ENCODE results near the gene STIM1.

The STIM1 gene

DNA sequence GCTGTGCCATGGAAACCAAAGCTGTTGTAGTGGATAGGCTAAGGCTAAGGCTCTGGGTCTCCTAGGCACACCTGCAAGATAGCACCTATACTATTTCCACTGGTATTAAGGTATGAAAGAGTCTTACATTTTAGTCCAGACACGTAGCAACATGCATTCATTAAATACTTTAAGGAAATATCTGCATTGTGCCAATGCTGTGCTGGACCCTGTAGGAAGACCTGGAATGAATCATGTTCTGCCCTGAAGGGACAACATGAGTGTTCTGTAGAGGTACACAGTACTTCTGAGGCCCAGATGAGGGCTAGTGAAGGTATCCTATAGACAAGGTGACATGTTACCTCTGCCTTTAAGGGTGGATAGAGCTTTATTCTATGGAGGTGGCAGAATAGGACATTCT lies 204.0 kb downstream of the STIM1 start:
- in situ Hi-C loops (cut with MboI; ENCODE audit: low sequenced_read_pairs): no loop called here
- DNase-seq (ENCODE audit: low spot score in 2 of 2): no peak
- Histone ChIP-seq H3K4me3 (no peak overlapping the region), H3K27me3 (ENCODE audit: low read depth) (no peaks in the 10 kb centered on the region), H3K36me3 (replicated peaks) (peaks cover 2% of the 10 kb centered on the region; the same call in 1 of the 2 replicates), H3K4me1 (no peaks in the 10 kb centered on the region), H3K9me3 (no peaks in the 10 kb centered on the region)

DNA sequence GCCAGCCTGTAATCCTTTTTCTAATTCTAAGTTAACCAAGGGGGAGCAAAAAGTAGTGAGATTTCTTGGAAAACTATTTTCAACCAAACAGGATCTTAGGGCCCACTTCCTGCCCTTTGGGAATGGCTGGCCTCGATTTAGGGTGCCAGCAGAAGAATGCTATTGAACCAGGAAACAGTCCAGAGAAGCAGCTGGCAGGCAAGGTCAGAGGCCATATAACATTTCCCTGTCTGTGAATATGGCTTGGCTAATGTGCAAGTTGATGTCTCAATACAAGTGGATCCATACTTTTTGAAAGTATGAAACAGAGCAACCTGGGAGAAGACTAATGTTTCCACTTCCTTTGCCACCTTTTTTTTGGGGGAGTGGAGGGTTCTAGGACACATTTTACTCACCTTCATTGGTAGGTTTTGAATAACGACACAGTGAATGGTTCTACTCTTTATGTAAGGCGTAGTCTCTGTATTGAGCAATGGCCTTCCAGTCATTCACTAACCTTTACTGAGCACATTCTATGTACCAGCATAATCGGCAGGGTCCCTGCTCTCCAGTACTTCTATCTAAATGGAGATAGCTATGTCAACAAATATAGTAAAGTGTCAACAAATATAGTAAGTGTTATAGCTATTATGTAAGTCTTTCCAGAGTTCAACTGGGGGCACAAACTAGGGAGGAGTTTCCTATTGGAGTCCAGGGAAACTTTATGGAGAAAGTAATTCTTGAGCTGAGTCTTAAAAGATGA lies 204.9 kb downstream of the STIM1 start:
- H3K4me3 ChIP-seq: no peak overlapping the region
- H3K9me3 ChIP-seq: no peaks in the 10 kb centered on the region
- no peaks in the 10 kb centered on the region for H3K27me3 ChIP-seq (ENCODE audit: low read depth)
- peaks cover 2% of the 10 kb centered on the region; the same call in 1 of the 2 replicates for H3K36me3 ChIP-seq (replicated peaks)
- in situ Hi-C loops (cut with MboI; ENCODE audit: low sequenced_read_pairs): no loop called here
- DNase-seq (ENCODE audit: low spot score in 2 of 2): no peak
- no peaks in the 10 kb centered on the region for H3K4me1 ChIP-seq

DNA sequence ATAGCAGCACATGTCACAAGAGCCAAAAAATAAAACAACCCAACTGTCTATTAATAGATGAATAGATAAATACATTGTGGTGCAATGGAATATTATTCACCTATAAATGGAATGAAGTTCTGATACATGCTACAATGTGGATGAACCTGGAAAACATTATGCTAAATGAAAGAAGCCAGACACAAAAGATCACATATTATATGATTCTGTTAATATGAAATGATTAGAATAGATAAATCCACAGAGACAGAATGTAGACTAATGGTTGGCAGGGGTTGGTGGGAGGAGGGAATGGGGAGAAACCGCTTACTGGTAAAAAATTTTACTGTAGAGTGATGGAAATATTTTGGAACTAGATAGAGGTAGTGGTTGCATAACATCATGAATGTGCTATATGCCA lies 206.2 kb downstream of the STIM1 start:
- no peak for DNase-seq (ENCODE audit: low spot score in 2 of 2)
- in situ Hi-C loops (cut with MboI; ENCODE audit: low sequenced_read_pairs): no loop called here
- Histone ChIP-seq H3K4me3 (no peak overlapping the region), H3K4me1 (no peaks in the 10 kb centered on the region), H3K9me3 (no peaks in the 10 kb centered on the region), H3K36me3 (replicated peaks) (peaks cover 2% of the 10 kb centered on the region; the same call in 1 of the 2 replicates), H3K27me3 (ENCODE audit: low read depth) (no peaks in the 10 kb centered on the region)

DNA sequence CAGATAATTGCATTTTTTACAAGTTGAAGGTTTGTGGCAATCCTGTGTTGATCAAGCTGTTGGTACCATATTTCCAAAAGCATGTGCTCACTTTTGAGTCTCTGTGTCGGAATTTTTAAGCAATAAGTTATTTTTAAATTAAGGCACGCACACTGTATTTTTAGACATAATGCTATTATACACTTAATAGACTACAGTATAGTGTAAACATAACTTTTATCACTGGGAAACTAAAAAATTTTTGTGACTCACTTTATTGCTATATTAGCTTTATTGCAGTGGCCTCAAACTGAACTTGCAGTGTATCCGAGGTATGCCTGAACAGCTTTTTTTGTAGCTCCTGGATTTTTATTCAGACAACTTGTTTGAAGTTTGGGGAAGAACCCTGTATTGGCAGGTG lies 207.9 kb downstream of the STIM1 start:
- no peaks in the 10 kb centered on the region for H3K9me3 ChIP-seq
- DNase-seq (ENCODE audit: low spot score in 2 of 2): no peak
- H3K36me3 ChIP-seq (replicated peaks): peaks cover 2% of the 10 kb centered on the region; the same call in 1 of the 2 replicates
- in situ Hi-C loops (cut with MboI; ENCODE audit: low sequenced_read_pairs): no loop called here
- no peaks in the 10 kb centered on the region for H3K27me3 ChIP-seq (ENCODE audit: low read depth)
- no peaks in the 10 kb centered on the region for H3K4me1 ChIP-seq
- no peak overlapping the region for H3K4me3 ChIP-seq

DNA sequence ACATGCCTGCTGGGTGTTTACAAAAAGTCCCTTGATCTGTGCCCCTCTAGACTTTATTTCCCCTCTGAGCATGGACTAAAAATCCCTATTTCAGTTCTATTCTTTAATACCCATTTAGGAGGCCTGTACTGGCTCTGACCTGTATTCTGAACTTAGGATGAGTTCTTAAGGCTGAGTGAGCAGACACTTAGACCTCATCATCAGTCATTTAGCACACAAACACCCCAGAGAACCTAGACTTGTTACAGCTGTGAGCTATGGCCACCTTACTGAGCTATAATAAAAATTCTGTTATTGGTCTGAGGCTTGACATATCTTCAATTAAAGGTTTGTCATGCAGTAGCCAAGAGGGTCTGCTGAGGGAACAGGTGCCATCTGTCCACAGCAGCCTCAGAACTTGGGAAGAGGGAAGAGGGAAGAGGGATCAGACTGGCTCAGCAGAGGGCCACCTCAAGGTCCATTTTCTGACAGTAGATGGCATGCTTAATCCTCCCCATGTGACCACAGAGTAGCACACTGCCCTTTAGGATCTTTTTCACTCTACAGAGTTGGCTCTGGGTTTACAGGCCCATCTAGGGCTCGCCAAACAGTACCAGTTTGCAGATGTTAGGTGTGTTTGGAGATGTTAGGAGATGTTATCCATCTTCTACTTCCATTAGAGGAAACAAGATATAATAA lies 209.0 kb downstream of the STIM1 start:
- DNase-seq (ENCODE audit: low spot score in 2 of 2): no peak
- H3K4me1 ChIP-seq: no peaks in the 10 kb centered on the region
- H3K4me3 ChIP-seq: no peak overlapping the region
- H3K9me3 ChIP-seq: no peaks in the 10 kb centered on the region
- peaks cover 2% of the 10 kb centered on the region; the same call in 1 of the 2 replicates for H3K36me3 ChIP-seq (replicated peaks)
- H3K27me3 ChIP-seq (ENCODE audit: low read depth): no peaks in the 10 kb centered on the region
- in situ Hi-C loops (cut with MboI; ENCODE audit: low sequenced_read_pairs): no loop called here

DNA sequence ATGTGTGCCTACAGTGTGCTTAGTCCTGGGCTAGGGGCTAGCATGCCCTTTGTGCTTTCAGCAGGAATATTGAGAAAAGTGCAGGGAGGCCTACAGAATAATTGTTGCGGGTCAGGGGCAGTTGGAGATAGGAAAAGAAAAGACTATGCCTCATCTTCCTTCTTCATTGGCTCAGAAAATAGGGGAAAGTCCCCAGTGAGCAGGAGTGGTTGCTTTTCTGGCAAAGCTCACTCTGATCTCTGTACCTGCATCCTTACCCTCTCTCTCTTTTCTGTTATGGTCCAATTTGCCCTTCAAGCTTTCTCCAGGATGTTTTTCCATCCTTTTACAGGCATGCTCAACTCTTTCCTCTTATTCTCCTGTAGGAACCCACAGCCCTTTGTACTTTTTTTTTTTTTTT lies 209.6 kb downstream of the STIM1 start:
- no peaks in the 10 kb centered on the region for H3K27me3 ChIP-seq (ENCODE audit: low read depth)
- H3K9me3 ChIP-seq: no peaks in the 10 kb centered on the region
- H3K4me1 ChIP-seq: no peaks in the 10 kb centered on the region
- no peak overlapping the region for H3K4me3 ChIP-seq
- peaks cover 2% of the 10 kb centered on the region; the same call in 1 of the 2 replicates for H3K36me3 ChIP-seq (replicated peaks)
- in situ Hi-C loops (cut with MboI; ENCODE audit: low sequenced_read_pairs): no loop called here
- no peak for DNase-seq (ENCODE audit: low spot score in 2 of 2)

DNA sequence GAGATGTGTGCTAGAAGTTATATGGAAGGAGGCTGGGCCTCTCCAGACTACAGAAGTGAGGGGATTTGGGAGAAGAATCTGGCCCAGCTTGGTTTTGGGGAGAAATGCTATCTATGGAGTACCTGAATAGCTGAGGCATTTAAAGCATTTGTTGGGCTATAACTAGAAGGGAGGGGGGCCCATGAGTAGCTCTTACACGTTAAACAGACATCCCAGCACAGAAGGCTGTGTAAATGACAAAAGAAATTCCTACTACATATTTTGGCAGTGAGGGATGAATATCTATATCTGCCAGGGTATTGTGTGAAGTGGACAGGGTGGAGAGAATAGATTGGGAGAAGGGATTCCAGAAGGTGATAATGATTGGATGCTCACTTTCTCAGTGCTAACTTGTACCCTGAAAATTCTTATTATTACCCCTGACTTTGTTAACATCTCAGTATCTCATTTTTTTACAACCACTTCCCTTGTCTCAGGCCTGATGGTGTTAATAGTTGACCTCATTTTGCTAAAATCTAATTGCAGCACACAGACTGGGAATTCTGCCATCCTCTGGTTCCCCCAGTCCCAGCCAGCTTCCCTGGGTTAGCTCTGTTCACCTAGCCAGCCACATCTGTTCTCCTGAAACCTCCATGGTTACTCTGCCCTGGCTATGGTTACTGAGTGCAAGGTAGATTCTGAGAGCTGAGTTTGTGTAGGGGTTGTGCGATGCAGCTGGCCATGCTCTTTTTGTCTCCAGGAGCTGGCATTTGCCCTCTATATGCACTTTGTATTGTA lies 210.3 kb downstream of the STIM1 start:
- Histone ChIP-seq H3K4me3 (no peak overlapping the region), H3K27me3 (ENCODE audit: low read depth) (no peaks in the 10 kb centered on the region), H3K9me3 (no peaks in the 10 kb centered on the region), H3K4me1 (no peaks in the 10 kb centered on the region), H3K36me3 (replicated peaks) (peaks cover 2% of the 10 kb centered on the region; the same call in 1 of the 2 replicates)
- in situ Hi-C loops (cut with MboI; ENCODE audit: low sequenced_read_pairs): no loop called here
- no peak for DNase-seq (ENCODE audit: low spot score in 2 of 2)

DNA sequence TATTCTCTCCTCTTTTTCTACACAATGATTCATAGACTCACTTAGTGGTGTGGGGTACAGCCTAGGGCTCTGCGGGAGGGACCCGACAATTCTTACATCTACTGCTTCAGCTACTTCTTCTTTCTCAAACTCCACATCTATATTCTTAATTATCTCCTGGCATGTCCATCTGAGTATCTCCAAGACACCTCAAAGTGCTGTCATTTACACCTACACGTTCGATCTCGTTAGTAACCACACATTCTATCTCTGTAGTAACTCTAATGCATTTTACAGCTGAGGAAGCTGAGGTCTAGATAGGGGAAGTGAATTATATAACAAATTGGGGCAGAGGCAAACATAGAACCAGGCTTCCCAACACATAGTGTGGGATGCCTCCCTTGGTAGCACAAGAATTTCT lies 211.4 kb downstream of the STIM1 start:
- in situ Hi-C loops (cut with MboI; ENCODE audit: low sequenced_read_pairs): no loop called here
- H3K4me3 ChIP-seq: no peak overlapping the region
- H3K9me3 ChIP-seq: no peaks in the 10 kb centered on the region
- DNase-seq (ENCODE audit: low spot score in 2 of 2): no peak
- no peaks in the 10 kb centered on the region for H3K36me3 ChIP-seq (replicated peaks)
- no peaks in the 10 kb centered on the region for H3K4me1 ChIP-seq
- no peaks in the 10 kb centered on the region for H3K27me3 ChIP-seq (ENCODE audit: low read depth)

DNA sequence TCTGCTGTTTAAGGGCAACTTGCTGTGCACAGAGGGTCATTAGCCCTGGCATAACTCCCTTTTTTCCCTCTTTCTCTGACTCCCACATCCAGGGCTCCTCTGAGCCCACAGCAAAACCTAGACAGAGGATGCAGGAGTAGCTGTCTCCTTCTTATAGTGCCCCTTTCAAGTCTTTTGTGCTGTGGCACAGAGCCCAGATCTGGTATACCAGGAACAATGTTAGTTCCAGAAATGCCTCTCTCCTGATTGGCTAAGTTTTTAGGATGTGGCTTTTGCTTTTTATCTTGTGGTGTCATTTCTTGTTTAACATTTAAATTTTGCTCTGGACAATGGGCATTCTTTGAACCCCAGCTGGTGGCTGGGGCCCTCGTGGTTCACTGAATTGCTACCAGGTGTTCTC lies 213.5 kb downstream of the STIM1 start:
- Histone ChIP-seq H3K27me3 (ENCODE audit: low read depth) (no peaks in the 10 kb centered on the region), H3K9me3 (no peaks in the 10 kb centered on the region), H3K36me3 (replicated peaks) (no peaks in the 10 kb centered on the region; the same call in 1 of the 2 replicates), H3K4me1 (no peaks in the 10 kb centered on the region), H3K4me3 (no peak overlapping the region)
- DNase-seq (ENCODE audit: low spot score in 2 of 2): no peak
- in situ Hi-C loops (cut with MboI; ENCODE audit: low sequenced_read_pairs): no loop called here

DNA sequence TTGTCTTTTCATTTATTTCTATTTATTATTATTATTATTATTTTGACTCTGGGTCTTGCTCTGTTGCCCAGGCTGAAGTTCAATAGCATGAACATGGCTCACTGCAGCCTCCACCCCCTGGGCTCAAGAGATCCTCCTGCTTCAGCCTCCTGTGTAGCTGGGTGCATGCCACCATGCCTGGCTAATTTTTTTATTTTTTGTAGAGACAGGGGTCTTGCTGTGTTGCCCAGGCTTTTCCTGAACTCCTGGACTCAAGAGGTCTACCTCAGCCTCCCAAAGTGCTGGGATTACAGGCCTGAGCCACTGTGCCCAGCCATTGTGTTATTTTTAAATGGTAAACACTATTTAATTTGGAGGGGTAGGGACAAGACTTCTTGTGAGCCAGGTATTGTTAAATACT lies 215.9 kb downstream of the STIM1 start:
- DNase-seq (ENCODE audit: low spot score in 2 of 2): no peak
- Histone ChIP-seq H3K4me3 (no peak overlapping the region), H3K4me1 (no peaks in the 10 kb centered on the region), H3K36me3 (replicated peaks) (no peaks in the 10 kb centered on the region; the same call in 1 of the 2 replicates), H3K9me3 (no peaks in the 10 kb centered on the region), H3K27me3 (ENCODE audit: low read depth) (no peaks in the 10 kb centered on the region)
- in situ Hi-C loops (cut with MboI; ENCODE audit: low sequenced_read_pairs): loop anchor here (5.0 kb wide), 1 partner anchor 224 kb away; no protein-coding TSS in a partner anchor

DNA sequence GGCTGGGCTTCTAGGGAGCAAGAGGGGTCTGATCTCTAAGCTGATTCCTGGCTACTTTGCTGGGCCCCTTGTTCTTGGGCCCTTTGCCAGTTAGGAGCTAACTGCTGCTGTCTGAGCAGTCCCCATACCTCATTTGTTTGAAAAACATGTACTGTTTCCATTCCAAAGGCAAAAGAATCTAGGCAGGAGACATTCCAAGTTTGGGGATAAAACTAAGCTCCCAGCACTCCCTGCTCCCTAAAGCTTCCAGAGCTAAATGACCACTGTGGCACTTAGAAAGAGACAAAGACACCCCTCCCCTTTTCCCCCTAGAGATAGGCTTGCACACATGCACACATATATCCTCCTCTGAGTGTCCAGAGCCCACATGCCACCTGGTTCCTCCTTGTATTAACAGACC lies 216.4 kb downstream of the STIM1 start:
- Histone ChIP-seq H3K4me3 (no peak overlapping the region), H3K27me3 (ENCODE audit: low read depth) (no peaks in the 10 kb centered on the region), H3K4me1 (no peaks in the 10 kb centered on the region), H3K9me3 (no peaks in the 10 kb centered on the region), H3K36me3 (replicated peaks) (no peaks in the 10 kb centered on the region; the same call in 1 of the 2 replicates)
- in situ Hi-C loops (cut with MboI; ENCODE audit: low sequenced_read_pairs): loop anchor here (5.0 kb wide), 1 partner anchor 225 kb away; no protein-coding TSS in a partner anchor
- no peak for DNase-seq (ENCODE audit: low spot score in 2 of 2)

DNA sequence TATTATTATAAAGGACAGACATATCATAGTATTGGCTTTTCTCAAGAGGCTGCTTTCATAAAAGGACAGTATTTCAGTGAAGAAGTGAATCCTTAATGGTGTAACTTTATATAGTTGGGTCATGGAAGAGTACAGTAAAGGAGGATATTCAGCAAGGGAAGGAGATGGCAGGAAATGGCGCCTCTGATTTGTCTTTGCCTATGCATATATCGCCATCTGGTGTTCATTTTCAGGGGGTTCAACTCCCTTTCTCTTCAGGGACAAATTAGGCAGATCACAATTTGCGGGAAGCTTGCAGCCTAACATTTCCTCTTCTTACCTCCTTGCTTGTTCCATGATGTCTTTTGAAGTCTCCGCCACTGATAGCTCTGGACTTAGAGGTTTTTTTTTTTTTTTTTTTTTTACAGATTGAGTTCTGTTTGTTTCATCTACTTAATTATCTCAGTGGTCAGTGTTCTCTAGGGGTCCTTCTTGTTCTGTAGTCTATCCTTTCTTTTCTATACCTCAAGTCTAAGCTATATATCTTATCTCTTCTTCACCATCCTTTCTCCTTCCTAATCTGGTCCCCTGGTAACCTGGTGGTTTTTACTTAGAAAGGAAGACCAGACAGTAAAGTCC lies 217.3 kb downstream of the STIM1 start:
- Histone ChIP-seq H3K36me3 (replicated peaks) (no peaks in the 10 kb centered on the region; the same call in 1 of the 2 replicates), H3K9me3 (no peaks in the 10 kb centered on the region), H3K4me3 (no peak overlapping the region), H3K4me1 (no peaks in the 10 kb centered on the region), H3K27me3 (ENCODE audit: low read depth) (no peaks in the 10 kb centered on the region)
- in situ Hi-C loops (cut with MboI; ENCODE audit: low sequenced_read_pairs): loop anchor here (5.0 kb wide), 1 partner anchor 225 kb away; no protein-coding TSS in a partner anchor
- DNase-seq (ENCODE audit: low spot score in 2 of 2): peak; percentile 68 to 76

DNA sequence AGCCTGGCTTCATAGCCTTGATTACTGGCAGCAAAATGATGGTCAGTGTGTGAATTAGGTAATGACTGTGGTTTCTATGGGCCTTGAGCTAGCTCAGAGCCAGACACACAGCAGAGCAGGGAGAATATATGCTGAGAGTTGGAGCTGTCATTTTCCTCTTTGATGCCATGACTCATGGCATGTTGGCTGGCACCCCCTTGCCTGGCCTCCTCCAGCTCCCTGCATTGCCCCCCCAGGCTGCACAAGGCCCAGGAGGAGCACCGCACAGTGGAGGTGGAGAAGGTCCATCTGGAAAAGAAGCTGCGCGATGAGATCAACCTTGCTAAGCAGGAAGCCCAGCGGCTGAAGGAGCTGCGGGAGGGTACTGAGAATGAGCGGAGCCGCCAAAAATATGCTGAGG lies 218.8 kb downstream of the STIM1 start:
- DNase-seq (ENCODE audit: low spot score in 2 of 2): no peak
- Histone ChIP-seq H3K27me3 (ENCODE audit: low read depth) (no peaks in the 10 kb centered on the region), H3K9me3 (no peaks in the 10 kb centered on the region), H3K4me3 (no peak overlapping the region), H3K36me3 (replicated peaks) (no peaks in the 10 kb centered on the region; the same call in 1 of the 2 replicates), H3K4me1 (no peaks in the 10 kb centered on the region)
- in situ Hi-C loops (cut with MboI; ENCODE audit: low sequenced_read_pairs): loop anchor here (5.0 kb wide), 1 partner anchor 227 kb away; no protein-coding TSS in a partner anchor
